SIG-M5 treated with dmso at 0.1 percent for 504 hours (cell line): ENCODE measurements around the gene NCOA7.
A peak's percentile ranks its signal among the peaks of the same experiment; 100 is the strongest.
"Not testable (repeated sequence)": the region's sequence is repeated elsewhere in the genome, so short reads cannot be mapped to it uniquely, and the experiment has no call there.

ENCODE experiments used
- DNase-seq: peaks from one replicate; lab custom pipeline; 2025; ENCODE audit not compliant: unreplicated experiment; lab: John Stamatoyannopoulos, UW

The NCOA7 gene

DNA sequence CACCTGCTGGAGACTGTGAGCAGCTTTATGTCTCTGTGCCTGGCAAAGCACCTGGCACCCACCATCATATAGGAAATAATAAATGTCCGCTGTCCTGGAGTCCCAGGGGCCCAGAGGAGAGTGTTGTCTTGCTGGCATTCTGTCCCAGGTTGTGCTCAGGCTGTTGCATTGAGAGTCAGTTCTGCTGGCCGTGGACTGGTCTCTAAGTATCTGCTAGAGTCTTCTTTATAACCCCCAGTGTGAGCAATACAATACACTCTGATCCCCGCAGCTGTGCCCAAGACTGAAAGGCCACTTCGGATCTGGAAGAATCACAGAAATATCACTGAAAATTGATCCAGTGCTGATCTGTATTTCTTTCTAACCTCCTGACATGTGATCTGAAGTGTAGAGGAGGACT, 127.5 kb downstream of the NCOA7 start:
- DNase-seq, result no peak

DNA sequence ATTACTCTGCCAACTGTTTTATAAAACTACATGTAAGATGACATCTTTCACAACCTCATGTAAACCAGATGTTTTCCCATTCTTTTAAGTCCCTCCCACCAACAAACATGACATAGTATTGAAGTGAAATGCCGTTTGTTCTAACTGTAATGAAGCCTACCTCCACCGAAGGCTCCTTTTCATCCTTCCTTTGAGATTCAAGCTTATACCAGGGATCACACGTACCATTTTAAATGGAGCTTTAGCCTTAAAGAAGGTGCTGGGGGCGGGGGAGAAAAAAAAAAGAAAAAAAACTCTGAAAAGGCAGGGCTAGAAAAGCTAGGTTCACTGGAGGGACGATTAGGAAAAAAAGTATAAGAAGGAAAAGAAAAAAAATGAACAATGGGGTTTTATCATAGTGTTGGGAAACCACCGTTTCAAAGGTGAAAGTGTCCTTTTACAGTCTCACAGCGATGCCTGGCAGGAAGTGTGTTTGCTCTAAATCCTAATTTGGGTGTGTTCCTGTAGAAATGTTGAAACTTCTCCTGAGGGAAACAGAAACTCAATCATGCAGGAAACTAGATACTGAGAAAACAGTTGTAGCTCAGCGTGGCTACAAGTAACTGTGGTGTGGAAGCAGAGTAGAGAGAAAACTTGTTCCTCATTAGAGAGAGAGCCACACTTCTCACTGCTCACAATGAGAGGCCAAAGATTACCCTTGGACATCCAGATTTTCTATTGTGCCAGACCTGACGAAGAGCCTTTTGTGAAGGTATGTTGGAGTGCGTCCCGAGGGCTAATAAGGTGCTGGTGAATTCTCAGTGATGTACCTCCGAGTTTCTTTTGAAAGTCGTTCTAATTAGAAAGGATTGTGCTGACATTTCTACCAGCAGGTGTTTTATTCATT, 128.2 kb downstream of the NCOA7 start:
- peak; percentile 92 for DNase-seq

DNA sequence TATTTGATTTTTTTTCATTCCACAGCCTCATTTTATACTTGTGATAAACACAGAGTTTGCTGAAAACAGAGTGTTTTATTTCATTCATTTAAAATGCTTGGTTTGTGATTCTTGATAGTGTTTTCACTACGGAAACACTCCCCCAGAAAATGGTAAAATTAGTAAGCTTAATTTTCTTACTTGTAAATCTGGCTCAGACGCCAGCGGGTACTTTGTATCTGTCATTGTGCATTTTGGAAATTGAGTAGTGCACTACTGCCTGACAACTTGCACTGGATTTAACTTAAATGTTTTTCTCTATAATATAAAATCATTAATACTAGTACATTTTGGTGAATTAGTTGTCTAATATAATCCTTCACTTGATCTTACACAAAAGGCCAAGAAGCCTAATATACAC, 128.9 kb downstream of the NCOA7 start:
- no peak for DNase-seq

DNA sequence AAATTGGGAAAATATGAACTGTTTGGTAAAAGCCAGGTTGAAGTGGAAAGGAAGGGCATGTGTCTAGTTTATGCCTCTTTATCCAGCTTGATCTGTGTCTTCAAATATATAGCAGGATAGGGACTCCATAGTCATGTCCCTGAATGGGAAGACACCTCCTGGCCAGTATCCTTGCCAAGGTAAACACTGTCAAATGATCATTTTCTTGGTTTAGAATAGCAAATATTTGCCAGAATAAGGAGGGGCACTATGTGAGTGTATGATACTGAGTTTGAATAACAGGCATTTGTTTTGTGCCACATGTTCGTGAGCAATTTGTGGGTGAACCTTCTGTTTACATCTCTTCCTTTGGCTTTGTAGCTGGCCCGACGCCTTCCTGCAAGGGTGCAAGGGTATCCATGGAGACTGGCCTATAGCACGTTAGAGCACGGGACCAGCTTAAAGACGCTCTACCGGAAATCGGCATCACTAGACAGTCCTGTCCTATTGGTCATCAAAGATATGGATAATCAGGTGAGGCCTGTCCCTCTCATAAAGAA, 131.6 kb downstream of the NCOA7 start:
- no peak for DNase-seq

DNA sequence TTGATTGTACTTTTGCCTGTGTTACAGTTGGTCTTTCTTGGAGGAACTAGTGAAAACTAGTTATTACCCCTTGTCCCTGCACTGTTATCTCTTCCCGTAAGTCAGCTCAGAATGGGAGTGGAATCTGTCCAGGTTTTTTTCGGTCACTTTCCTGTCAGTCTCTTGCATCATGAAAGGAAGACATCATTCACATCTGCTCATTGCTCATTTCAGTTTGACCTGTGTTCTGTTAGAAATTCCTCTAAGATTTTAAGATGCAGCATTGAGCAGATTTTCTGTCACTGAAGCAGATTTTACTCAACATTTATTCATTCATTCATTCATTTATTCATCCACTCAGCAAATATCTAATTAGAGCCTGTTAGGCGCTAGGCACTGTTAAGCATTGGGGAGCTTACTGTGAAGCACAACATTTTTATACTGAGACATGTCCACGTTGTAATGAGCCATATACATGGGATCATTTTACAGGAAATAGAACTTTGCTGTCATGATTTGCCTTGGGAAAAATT, 132.7 kb downstream of the NCOA7 start:
- no peak for DNase-seq

DNA sequence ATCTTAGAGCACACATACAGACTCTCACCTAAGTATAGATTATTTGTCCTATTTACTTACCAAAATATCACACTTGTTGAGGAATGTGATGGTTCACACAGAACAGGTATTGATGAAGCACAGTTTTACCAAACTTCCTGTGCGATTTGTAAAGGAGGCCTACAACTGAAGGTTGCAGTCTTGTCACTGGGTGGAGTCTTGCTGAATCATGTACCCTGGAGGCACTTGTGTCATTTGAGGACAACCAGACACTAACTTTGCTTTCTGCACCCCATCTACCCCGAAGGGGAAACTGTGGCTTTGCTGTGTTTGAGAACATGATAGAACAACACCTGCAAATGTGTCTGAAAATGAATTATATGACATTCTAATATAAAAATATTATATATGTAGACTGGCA, 133.4 kb downstream of the NCOA7 start:
- DNase-seq, result peak; percentile 40

DNA sequence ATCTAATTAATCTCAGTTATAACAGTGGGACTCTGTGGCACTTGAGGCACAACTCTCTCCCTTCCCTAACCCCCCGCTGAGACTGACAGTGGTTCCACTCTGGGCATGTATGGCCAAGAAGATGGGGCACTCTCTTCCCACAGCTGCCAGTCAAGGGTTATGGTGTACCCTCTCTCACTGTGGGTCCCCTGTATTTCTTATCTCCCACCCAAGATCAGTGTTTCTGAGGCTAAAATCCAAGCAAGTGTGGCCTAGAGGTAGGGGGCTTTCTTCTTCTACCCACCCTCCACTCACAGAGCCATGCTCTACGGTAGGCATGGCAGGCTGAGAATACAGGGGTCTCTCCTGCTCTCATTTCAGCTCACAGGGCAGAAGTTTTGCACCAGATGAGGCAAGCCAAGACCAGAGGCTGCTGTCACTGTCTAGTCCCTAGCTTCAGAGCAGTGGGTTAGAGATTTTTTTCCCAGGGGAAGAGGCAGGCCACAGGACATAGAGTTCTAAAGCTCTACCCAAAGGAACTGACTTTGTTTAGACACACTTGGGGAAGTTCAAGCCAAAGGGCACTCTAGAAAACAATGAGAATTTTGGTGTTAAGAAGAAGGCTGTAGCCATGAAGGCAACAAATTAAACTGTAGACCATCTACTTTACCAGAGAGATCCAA, 134.1 kb downstream of the NCOA7 start:
- DNase-seq, result no peak

DNA sequence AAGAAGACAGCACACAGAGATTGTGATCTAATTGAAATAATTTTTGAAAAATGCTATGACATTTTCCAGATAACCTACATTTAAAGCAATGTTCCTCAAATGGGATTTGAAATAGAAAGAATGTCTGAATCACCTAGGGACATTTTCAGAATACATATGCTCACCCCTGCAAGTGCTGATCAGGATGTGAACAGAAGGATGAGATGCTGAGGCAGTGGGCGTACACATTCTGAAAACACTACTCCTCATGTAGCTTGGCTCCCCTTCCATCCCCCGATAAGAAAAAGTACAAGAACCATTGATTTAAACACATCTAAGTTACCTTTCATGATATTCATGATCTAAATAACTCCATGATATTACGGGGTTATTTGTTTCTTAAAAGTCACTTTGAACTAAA, 136.0 kb downstream of the NCOA7 start:
- no peak for DNase-seq

DNA sequence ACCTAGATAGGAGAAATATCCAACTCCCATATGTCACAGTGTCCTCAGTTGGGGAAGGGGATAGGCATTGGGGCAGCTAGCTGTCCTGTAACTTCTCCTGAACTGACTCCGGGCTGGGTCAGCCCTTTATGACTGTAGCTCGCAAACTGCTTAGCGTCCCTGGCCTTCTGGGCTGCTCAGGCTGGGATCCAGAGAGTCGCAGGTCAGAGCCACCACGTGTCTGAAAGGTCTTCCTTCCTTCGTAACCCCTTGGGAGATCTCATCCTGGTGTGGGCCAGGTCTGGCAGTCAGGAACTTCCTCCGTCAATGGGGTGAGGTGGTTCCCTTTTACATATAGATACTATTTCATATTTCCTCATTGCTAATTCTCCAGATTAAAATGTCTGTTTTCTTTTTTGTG, 137.0 kb downstream of the NCOA7 start:
- DNase-seq, result no peak

DNA sequence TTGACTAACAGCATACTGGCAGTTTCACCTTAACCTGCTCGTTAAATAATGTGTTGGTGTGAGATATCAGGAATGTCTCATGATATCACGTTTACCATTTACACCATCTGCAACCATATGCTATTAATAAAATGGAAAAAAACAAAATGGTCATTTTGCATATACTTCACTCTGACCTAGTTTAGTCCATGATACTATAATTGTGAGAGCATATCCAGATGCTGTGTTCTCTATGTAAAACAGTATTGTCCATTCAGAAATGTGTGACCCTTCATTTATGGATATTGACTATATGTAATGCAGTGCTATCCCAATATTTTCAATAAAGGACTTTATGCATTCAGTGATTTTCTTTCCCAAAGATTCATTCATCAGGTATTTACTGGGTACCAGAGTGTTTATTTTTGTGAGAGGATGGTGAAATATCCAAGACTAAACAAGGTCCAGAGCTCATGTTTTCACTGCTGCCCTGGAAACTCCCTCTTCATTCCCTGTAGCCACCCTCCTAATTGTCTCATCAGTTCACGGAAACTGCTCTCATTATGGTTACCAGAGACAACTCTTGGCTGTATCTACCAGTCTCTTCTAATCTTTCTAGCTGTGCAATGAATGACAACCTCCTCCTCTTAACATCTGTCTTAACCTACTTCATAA, 140.1 kb downstream of the NCOA7 start:
- no peak for DNase-seq

DNA sequence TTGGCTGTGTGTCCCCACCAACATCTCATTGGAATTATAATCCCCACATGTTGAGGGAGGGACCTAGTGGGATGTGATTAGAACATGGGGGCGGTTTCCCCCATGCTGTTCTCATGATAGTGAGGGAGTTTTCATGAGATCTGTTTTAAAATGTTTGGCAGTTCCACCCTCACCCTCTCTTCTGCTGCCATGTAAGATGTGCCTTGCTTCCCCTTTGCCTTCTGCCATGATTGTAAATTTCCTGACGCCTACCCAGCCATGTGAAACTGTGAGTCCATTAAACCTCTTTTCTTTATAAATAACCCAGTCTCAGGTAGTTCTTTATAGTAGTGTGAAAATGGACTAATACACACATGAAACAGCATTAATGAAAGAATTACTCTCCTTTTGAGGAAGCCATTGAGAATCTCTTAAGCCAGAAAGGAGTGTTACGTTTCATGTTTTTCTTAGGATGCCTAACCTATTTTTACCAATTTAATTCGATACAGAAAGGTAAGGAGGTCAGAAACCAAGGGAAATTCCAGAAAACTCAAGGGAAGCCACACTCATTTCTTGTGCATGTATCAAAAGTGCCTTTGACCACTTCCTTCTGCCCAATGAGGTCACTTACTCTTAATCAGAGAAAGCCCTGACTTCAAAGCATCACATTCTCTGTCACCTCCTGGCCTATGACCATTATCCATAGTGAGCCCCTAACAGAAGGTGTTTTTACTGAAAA, 141.1 kb downstream of the NCOA7 start:
- DNase-seq, result no peak

DNA sequence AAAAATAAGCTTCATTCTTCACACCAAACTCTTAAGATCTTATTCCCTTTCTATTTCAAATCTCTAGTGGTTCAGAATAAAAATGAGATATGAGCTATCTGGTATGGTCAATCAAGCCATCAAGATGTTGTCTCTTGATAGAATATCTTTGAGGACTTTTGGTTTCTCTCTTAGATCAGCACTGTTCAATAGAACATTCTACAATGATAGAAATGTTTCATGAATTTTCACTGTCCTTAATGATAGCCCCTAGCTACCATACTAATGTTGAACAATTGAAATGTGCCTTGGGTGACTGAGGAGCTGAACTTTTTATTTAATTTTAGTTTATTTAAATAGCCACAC, 141.7 kb downstream of the NCOA7 start:
- DNase-seq, result no peak

DNA sequence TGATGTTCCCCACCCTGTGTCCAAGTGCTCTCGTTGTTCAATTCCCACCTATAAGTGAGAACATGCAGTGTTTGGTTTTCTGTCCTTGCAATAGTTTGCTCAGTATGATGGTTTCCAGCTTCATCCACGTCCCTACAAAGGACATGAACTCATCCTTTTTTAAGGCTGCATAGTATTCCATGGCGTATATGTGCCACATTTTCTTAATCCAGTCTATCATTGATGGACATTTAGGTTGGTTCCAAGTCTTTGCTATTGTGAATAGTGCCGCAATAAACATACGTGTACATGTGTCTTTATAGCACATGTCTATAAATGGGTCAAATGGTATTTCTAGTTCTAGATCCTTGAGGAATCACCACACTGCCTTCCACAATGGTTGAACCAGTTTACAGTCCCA, 144.8 kb downstream of the NCOA7 start:
- not testable (repeated sequence) for DNase-seq

DNA sequence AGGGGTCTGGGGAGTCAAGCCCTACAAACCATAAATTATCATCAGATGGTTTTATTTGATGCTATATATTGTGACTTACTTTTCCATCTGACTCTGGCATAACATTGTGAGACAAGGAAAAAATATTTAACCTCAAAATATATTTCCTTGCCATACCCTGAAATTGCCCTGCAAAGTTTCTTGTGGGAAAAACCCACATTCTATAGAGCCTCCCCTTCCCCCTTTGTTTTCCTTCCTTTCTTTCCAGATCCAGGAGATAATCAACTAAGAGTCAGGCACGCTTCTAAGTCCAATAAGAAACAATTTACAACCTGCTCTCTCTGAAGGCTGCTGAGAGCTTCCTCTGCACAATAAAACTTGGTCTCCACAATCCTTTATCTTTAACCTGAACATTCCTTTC, 148.3 kb downstream of the NCOA7 start:
- no peak for DNase-seq

DNA sequence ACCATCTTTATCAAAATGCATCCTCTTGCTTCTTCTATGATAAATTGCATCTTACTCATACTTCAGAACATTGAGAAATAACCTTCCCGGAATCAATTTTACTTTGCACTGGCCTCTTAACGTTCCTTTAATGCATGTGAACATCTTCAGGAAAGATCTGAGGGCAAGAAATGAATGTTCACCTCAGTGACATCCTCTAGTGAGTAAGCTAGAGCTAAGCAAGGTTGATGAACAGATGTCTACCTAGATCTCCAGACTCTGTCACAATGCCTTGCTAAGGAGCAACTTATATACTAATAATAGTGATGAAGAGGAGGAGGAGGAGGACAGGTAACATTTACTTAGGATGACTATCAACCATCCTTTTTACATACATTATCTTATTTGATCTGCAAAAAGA, 149.0 kb downstream of the NCOA7 start:
- DNase-seq, result no peak

DNA sequence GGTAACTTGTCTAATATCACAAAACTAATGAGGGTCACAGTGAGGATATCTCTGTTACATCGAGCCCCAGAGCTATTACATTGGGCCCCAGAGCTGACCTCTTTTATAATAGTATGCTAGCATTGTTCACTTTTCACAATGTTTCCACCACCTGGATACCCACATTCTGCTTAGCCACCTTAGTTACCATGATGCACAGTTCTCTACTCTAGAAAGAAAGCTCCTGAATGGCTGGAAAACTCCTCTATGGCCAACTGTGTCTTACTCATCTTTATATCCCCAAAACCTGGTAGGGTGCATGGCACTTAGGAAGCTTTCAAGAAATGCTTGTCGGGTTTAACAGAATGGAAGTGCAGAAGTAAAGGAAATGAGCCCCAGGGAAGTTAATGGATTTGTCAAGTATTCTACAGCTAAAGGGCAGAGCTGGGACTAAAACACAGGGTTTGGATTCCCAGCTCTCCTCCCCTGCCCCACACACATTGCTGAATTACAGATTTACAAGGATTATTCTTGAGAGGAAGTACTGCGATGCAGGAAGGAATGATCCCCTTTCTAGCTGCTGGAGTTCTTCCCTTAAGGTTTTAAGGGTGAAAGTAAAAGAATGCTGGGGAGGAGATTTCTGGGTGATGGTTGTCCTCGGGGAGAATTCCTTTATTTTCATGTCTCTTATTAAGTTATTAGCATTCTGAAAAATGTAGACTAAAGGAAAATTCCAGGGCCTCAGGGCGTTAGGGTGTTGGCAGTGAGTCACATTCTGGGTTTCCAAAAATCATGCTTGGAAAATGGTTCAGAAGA, 149.7 kb downstream of the NCOA7 start:
- DNase-seq, result no peak

DNA sequence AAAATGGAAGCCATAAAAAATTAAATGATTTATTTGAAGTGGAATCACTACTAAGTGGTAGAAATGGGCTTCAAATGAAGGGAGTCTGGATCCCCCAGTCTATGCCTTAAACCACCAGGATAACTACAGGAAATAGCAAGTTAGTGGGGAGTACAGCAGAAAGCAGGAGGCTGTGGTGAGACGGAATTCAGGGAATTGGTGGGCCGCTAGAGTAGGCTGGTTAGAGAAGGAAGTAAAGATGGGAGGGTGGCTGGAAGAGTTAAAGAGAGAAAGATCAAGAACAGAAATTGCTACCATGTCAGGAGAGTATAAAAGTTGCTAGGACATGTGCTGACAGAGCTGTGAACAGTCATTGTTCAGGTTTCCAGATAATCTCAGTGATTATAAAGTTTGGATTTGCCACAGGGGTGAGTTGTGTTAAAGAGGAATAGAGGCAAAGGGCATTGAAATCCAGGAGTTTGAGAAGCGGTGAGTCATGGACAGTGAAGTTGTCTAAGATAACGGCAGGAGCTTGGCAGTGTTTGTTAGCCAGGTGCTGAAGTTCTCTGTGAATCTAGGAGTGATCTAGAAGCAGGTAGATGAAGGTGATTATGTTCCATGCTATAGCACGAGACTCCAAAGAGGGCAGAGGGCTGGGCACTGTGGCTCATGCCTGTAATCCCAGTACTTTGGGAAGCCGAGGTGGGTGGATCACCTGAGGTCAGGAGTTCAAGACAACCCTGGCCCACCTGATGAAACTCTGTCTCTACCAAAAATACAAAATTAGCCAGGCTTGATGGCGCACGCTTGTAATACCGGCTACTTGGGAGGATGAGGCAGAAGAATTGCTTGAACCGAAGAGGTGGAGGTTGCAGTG, 152.1 kb downstream of the NCOA7 start:
- DNase-seq, result no peak

DNA sequence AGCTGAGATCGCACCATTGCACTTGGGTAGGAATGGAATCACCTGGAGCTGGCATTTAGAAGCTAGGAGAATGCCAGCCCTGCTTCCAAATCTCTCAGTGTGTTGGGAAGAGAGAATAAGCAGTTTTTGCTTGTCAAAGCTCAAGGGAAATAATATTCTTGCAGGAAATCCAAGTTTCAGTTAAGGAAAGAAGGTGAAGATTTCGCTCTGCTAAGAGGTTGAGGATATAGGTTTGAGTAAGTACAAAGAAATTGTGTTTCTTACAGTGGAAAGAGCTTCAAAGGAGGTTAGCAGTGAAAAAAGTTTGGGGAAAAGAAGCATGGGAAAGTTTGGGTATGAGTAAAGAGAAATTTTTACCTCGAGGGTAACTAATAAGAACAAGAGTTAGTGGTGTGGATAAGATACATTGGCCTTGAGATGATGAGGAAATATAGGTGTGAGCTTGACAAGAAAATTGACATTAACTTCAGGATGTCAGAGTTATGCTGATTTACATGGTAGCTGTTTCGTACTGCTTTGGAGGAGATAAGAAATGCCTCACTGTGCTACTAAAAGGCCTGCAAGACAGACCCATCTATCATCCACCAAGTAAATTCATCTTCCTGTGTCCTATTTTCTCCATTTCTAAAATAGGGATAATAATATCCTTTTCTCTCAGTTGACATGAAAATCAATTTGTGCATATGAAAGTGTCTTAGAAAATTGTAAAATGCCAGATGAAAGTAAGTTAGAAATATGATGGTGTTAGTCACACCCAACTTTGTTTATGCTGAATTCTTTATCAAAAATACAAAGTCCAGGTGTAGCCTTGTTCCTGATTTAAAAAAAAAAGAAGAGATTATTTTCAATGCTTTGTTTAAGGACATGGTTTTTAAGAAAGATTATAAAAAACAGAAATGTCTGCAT, 153.0 kb downstream of the NCOA7 start:
- DNase-seq, result no peak
